PFSK-1 (cell line): ENCODE results near the gene OR2L8.

Experiments used
- FOXP2 ChIP-seq: optimal IDR thresholded peaks from 2 replicates; pipeline ENCODE3; 2011; ENCODE audit warnings: borderline replicate concordance, control low read depth, inconsistent platforms; ENCODE audit not compliant: insufficient read depth; ENCODE audit errors: extremely low read length, extremely low read depth
- POLR2AphosphoS5 ChIP-seq: IDR thresholded peaks from 2 replicates; pipeline ENCODE4 v1.6.1; 2012; ENCODE audit warnings: low read depth, mild to moderate bottlenecking, control low read depth, low read length, moderate library complexity
- REST ChIP-seq, 2 experiments: IDR thresholded peaks; 2 replicates each; pipeline versions ENCODE4 v1.6.1 to v1.8.0; 2011 to 2012; ENCODE audit warnings: low read depth in 2 of 2, low read length in 2 of 2, control low read depth in 1 of 2, inconsistent platforms in 1 of 2, mild to moderate bottlenecking in 1 of 2, moderate library complexity in 1 of 2; ENCODE audit not compliant: insufficient read depth in 1 of 2
- SIN3A ChIP-seq: IDR thresholded peaks from 2 replicates; pipeline ENCODE4 v1.6.1; 2012; ENCODE audit warnings: mild to moderate bottlenecking, low read length, moderate library complexity, borderline replicate concordance; ENCODE audit not compliant: insufficient read depth
- TAF1 ChIP-seq: IDR thresholded peaks from 2 replicates; pipeline ENCODE4 v1.6.1; 2012; ENCODE audit warnings: low read length, control low read depth, borderline replicate concordance; ENCODE audit not compliant: insufficient read depth

OR2L8 gene

GRCh38 chr1:247966532-247967204 is 18.0 kb downstream of the OR2L8 start:
- TF ChIP-seq REST (IDR thresholded peaks at IDR 0.05; ENCODE audit: insufficient read depth in 1 of 2, low read depth in 2 of 2, low read length in 2 of 2): no peak
- no peak for TF ChIP-seq FOXP2
- no peak for TF ChIP-seq TAF1
- no peak for TF ChIP-seq SIN3A
- TF ChIP-seq POLR2AphosphoS5: no peak

- TF ChIP-seq POLR2AphosphoS5: no peak
Measured at GRCh38 chr1:247992986-247993385, 44.3 kb downstream of the OR2L8 start.

- TF ChIP-seq FOXP2: no peak
- no peak for TF ChIP-seq POLR2AphosphoS5
- TF ChIP-seq TAF1: no peak
- TF ChIP-seq SIN3A: no peak
- no peak for TF ChIP-seq REST (IDR thresholded peaks at IDR 0.05; ENCODE audit: insufficient read depth in 1 of 2, low read depth in 2 of 2, low read length in 2 of 2)
Measured at GRCh38 chr1:247998811-247999210, 50.2 kb downstream of the OR2L8 start.
